Activated CD8-positive, alpha-beta memory T cell treated with anti-CD3 and anti-CD28 coated beads, Interleukin-2, amount 50 U/mL, for 24 hours (primary cell): Measurements from ENCODE around the gene IQSEC1.

ENCODE experiments used
- DNase-seq: peaks from one replicate; pipeline ENCODE4 v3.0.0-alpha.2; 2020; ENCODE audit errors: extremely low read depth

Gene IQSEC1

GRCh38 chr3:13016083-13016720, 57.0 kb downstream of the IQSEC1 start:
- DNase-seq, result no peak

- no peak for DNase-seq
These were observed 57.7 kb downstream of the IQSEC1 start for GRCh38 chr3:13015286-13016082.

- no peak for DNase-seq
These were observed 58.4 kb downstream of the IQSEC1 start for GRCh38 chr3:13014755-13015285.

DNA sequence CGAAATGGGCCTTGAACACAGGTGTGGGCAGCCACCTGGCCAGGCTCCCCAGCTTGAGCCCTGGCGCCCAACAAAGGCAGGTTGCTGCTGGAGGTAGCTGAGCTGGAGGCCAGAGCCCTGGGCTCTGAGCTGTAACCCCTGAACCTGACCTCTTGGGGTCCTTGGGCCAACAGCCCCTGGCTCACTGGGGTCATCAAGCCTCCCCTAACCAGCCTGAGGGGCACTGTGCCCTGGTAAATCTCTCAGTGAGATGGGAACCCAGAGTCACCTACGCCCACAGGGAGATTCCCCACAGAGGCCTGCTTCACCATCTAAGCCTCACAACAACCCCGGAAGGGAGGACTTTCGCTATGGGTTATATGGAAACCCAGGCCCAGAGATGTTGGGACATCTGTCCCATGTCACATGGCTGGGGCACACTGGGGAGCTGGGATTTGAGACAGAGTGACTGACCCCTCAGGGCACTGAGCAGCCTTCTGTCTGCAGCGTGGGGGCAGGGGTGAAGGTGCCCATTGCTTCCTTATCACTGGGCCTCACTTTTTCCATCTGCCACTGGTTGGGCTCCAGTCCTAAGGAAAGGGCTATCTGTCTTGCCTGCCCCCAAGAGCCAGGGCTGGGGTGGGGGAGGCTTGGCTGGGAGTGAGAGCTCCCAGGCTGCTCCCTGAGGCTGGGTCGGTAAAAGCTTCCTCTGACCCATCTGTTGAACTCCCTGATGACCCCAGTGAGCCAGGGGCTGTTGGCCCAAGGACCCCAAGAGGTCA, 59.1 kb downstream of the IQSEC1 start:
- no peak for DNase-seq

DNA sequence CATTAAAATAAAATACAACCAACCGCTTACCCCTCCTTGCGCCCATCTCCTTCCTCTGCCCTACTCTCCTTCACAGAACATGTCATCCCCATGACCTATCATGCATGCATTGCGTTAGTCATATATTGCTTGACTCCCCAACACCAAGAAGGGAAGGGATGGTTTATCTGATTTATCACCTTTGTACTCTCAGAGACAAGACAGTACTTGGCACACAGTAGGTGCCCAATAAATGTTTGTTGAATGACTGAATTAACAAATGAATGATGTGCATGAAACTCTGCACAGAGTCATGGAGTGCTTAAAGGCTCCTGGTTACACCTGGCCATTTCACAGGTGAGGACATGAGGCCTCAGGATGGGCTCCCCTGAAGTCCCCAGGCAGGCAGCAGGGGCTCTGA, 59.7 kb downstream of the IQSEC1 start:
- DNase-seq, result no peak

GRCh38 chr3:13013151-13013561, 60.1 kb downstream of the IQSEC1 start:
- DNase-seq, result no peak

GRCh38 chr3:13012221-13012691, 61.0 kb downstream of the IQSEC1 start:
- DNase-seq, result no peak

DNA sequence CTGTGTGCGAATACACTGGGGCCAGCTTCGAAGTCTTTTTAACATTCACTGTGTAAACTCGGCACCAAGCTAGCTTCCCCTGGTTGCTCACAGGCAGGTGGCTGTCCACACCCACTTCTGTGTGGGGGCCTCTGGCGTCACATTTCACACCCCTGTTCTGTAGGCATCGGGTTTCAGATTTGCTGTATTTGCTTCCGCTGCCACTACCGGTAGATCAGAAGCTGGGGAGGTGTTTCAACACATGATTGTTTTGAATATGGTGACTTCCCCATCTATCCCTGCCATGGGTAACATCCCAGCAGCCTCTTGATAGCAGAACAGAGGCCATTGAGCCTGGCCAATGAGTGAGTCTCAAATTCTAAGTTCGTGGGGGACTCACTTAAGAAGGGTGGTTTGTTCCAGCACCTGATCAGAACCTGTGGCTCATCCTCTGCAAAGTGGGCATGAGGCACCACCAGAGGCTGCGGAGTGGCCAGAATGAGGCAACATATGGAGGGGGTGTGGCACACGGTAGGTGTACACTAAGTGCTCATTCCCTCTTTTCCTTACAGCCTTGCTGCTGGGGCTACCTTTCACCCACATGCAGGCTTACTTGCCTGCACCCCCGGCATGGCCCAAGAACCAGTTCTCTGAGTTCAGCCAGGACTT, 61.5 kb downstream of the IQSEC1 start:
- DNase-seq, result peak; percentile 77

DNA sequence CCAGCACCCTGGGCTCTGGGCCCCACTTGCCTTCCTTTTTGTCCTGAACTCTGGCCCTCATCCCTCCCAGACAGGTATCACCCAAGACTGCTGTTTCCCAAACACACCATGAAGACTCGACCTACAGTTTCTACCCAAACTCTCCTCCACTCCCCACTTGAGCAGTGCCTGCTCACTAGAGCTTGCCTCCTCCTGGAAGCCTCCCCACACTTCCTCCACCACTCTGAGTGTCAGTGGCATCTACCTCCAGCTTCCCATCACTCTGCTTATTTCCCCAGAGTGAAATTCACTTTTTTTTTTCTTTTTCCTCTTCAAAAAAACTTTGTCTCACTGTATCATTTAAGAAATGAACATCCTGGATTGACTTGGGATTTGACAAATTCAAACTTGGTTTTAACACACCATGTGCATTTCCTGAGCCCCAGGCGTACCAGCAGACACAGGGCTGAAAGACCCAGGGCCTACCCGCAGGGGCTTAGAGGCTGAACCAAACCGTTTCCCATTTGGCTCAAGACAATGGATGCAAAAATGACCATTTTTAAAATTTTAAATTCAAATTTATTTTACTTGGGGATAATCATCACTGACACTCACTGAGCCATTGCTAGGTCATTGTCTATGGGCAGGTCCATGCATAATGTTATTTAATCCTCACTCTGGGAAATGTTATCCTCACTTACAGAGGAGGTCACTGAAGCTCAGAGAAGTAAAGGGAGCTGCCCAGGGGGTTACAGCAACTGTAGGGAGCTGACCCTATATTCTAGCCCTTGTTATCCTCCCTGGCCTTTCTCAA, 62.3 kb downstream of the IQSEC1 start:
- DNase-seq, result no peak

DNA sequence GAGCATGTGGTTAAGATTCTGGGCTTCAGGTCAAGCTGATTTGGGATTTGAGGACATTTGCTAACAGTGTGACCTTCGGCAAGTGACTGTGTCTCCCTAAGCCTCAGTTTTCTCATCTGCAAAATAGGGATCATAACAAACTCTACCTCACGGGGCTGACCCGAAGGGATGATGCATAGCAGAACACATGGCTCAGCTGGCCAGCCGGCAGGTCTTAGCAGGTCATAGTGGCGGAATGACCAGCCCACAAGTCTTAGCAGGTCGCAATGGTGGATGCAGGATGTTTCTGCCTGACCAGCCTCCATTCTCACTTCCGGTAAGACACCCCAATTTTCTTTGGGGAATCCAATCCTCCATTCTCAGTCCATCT, 63.3 kb downstream of the IQSEC1 start:
- no peak for DNase-seq

- DNase-seq, result no peak
These were observed 63.9 kb downstream of the IQSEC1 start for GRCh38 chr3:13009132-13009945.

DNA sequence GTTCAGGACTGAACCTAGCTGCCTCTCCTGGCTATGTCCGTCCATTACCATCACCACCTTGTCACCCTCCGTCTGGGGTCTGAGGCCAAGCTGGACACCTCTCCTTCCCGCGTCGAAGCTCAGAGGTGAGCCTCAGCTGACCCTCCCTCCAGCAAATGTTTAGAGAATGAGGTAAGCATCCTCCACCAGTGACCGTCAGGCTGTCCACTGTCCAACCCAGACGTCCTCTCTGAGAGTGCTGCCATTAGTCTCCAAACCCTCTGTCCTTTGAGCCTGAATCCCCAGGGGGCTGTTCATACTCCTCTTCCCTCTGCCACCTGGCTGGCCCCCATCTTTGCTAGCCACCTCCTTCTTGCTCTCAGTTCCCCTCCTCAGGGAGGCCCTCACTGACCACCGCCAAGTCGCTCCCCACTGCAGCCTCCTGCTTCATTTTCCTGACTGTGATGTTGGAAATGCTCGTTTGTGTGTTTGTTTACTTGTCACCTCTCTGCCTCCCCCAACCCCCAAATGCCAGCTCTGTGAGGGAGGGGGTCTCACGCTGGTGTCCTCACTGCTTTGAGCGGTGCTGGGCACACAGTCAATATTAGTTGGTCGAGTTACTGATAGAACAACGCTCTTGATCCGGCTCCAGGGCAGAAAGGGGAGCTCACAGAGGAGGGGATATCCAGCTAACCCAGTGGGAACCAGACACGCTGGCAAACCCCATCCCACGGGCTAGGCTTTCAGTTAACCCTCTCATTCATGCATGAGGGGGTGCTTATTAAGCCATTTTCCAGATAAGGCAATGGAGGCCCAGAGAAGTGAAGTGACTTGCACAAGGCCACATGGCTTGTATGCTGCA, 64.9 kb downstream of the IQSEC1 start:
- DNase-seq, result no peak

- no peak for DNase-seq
These were observed 65.8 kb downstream of the IQSEC1 start for GRCh38 chr3:13007251-13007941.

DNA sequence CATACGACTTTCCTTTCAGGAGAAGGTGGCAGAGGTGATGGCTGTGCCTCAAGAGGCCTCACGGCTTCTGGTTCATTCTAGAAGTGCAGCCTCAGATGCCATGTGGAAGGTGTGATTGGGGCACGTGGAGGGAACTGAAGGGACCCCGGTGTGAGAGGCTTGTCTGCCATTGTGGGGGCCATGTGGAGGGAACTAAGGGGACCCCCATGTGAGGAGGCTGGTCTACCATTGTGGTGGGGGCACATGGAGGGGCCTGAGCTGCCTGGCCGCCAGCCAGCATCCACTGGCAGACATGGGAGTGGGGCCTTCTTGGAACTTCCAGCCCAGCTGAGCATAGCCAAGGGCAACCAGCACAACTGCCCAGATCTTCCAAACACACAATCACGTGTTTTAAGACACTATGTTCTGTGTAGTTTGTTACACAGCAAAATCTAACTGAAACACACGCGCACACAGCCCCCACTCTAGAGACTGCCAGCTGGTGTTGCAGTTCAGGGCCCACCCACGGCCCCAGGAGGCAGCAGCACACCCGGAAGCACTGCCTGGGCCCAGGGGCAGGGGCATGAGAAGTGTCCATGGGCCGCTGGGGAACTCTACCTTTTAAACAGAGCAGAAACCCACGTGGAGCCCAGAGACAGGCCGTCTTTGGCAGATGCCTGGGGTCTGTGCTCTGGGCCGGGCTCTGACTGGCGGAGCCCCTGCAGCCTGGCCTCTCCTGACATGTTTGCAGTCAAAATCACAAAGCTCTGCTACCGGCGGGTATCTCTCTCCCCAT, 66.8 kb downstream of the IQSEC1 start:
- no peak for DNase-seq

DNA sequence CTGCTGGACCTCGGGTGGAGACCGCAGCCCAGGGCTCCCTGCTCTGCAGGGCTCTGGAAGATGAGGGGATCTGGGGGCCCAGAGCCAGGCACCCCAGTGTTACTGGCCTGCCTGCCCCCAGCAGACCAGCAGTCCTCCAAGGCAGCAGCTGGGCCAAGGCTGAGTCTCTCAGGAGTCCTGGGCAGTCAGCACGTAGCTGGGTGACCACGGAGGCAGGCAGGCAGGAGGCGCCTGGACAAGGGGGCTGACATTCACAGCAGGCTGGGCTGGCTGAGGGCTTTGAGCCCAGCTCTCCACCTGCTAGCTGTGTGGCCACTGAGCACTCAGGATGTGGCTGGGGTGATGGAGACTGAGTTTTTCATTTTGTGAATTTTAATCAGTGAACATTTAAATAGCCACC, 67.9 kb downstream of the IQSEC1 start:
- DNase-seq, result no peak

DNA sequence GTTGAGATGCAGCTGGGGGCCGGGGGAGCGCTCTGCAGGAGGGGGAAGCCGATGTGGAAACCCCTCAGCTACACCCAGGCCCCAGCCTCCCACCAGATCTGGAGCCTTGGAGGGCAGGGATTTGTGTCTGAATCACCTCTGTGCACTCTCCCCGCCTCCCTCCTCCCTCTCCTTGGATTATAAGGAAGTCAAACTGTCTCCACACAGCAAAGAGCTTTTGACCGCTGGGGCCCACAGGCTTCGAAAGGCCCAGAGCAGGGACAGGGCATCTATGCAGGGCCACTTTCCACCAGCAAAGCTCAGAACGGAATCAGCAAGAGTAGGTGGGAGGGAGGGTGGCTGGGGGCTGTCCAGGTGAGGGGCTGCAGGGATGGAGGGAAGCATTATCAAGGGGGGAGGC, 68.9 kb downstream of the IQSEC1 start:
- DNase-seq, result no peak

DNA sequence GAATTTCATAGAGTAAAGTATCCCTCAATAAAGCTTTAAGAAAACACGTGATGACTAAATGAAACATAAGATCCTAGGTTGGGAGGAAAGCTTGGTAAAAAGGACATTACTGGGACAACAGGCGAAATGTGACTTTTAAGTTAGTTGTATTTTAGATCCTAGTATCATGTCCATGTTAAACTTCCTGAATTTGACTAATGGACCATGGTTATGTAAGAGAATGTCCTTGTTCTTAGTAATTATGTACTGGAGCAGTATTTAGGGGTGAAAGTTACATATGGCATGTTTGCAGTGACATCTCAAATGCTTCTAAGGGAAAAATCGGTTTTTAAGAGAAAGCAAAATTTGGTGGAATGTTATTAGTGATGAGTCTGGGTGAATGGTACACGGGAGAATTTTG, 69.6 kb downstream of the IQSEC1 start:
- DNase-seq, result no peak
